Stomach smooth muscle (tissue), 2 donors: ENCODE data around the gene RAPGEF2.
"Not testable (repeated sequence)": the region's sequence is repeated elsewhere in the genome, so short reads cannot be mapped to it uniquely, and the experiment has no call there.

Experiments
- H3K27ac ChIP-seq: one replicate; pipeline ENCODE4 v1.7.0; 2013; ENCODE audit warnings: mild to moderate bottlenecking, low read length, inconsistent platforms
- H3K27me3 ChIP-seq, 2 donors: one replicate each; pipeline ENCODE4 v1.7.0; 2013; ENCODE audit warnings: low read length in 2 of 2; ENCODE audit not compliant: insufficient read depth in 2 of 2, control insufficient read depth in 1 of 2
- H3K36me3 ChIP-seq, 2 donors: one replicate each; pipeline ENCODE4 v1.7.0; 2013; ENCODE audit warnings: low read length in 2 of 2; ENCODE audit not compliant: control insufficient read depth in 2 of 2, insufficient read depth in 2 of 2
- H3K4me1 ChIP-seq: one replicate; pipeline ENCODE4 v1.7.0; 2013; ENCODE audit warnings: low read length; ENCODE audit not compliant: control insufficient read depth, insufficient read depth
- H3K4me3 ChIP-seq, 2 donors: one replicate each; pipeline ENCODE4 v1.7.0; 2013; ENCODE audit warnings: low read length in 2 of 2
- H3K9ac ChIP-seq, 2 donors: one replicate each; pipeline ENCODE4 v1.7.0; 2013; ENCODE audit warnings: low read length in 2 of 2, mild to moderate bottlenecking in 1 of 2
- H3K9me3 ChIP-seq, 2 donors: one replicate each; pipeline ENCODE4 v1.7.0; 2013; ENCODE audit warnings: low read length in 2 of 2; ENCODE audit not compliant: control insufficient read depth in 2 of 2
- donor health status: healthy.
- donor health status: Pancreatic carcinoma.

Gene RAPGEF2

DNA sequence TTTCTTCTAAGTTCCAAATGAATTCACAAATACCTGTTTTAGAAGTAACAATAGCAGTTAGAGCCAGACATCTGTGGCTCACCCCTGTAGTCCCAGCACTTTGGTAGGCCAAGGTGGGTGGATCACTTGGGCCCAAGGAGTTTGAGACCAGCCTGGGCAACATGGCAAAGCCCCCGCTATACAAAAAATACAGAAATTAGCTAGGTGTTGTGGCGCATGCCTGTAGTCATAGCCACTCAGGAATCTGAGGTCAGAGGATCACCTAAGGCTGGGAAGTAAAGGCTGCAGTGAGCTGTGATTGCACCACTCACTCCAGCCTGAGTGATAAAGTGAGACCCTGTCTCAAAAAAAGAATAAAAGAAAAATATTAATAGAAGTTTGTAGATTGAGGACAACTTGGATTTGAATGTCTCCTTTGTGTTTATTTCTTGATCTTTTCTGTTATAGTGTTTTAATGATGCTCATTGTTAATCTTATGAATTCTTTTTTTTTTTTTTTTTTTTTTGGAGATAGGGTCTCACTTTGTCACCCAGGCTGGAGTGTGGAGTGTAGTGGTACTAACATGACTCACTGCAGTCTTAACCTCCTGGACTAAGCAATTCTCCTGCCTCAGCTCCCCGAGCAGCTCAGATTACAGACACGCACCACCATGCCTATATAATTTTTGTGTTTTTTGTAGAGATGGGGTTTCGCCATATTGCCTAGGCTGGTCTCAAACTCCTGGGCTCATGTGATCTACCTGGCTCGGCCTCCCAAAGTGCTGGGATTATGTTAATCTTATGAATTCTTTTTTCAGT, 30.7 kb upstream of the RAPGEF2 start:
- Histone ChIP-seq H3K27ac (no peak overlapping the region), H3K9me3 (no peaks in the 10 kb centered on the region), H3K4me3 (no peak overlapping the region), H3K27me3 (no peaks in the 10 kb centered on the region), H3K36me3 (no peaks in the 10 kb centered on the region), H3K4me1 (no peaks in the 10 kb centered on the region), H3K9ac (no peak overlapping the region)

DNA sequence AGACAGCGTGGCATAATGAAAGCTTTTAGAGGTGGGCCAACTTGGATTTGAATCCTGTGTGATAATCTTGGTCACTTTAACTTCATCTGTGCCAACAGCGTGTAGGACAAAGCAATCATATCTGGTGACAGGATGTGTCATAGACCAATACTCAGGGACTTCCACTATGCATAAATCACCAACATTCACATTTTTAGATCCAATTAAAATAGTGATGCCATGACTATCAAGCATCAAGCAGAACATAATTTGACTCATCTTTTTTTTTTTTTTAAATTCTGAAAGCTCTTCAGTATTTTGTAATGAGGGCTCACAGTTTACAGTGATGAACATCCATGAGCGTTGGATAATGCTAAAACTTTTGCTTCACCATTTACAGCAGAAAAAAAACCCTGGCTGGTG, 27.3 kb upstream of the RAPGEF2 start:
- Histone ChIP-seq H3K4me3 (no peak overlapping the region), H3K36me3 (no peaks in the 10 kb centered on the region), H3K9me3 (no peaks in the 10 kb centered on the region), H3K4me1 (no peaks in the 10 kb centered on the region), H3K27ac (no peak overlapping the region), H3K9ac (no peak overlapping the region), H3K27me3 (no peaks in the 10 kb centered on the region)

DNA sequence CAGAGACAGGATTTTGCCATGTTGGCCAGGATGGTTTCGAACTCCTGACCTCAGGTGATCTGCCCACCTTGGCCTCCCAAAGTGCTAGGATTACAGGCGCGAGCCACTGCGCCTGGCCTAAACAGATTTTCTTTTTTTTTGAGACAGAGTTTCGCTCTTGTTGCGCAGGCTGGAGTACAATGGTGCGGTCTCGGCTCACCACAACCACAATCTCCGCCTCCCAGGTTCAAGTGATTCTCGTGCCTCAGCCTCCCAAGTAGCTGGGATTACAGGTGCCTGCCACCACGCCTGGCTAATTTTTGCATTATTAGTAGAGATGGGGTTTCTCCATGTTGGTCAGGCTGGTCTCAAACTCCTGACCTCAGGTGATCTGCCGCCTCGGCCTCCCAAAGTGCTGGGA, 25.9 kb upstream of the RAPGEF2 start:
- H3K36me3 ChIP-seq: not testable (repeated sequence)

DNA sequence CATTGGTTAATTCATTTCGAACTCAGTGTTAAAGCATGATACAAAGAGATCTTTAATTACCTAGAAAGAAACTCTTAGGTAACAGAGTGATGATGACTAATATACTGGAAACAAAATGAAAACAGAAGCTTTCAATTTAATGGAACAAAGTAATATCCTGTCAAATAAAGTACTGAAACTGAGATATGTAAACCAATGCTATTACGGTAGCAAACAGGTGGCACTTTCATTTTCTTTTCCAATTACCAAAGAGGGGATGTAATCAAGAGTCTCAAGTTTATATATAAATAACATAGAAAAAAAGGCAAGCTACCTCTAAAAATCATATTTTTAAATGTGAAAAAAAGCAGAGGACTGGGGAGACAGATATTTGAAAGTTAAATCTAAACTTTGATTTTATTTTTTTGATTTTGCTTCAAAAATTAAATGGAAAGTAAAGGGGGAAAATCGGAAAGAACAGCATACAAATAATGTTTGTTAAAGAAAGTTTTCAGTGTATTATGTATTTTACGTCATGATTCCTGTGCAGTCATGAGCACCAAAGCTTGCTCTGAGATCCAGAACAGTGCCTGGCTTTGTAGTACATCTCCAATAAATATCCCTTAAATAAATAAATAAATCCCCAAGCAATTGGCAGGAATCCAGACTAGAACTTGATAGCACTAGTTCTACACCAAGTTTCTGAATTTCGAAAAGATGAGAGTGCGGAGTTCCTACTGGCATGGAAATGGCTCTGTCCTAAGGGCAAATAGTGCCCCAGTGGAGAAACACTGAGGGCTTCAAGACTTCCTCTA, 25.0 kb upstream of the RAPGEF2 start:
- Histone ChIP-seq H3K9me3 (no peaks in the 10 kb centered on the region), H3K9ac (no peak overlapping the region), H3K4me3 (no peak overlapping the region), H3K36me3 (no peaks in the 10 kb centered on the region), H3K4me1 (no peaks in the 10 kb centered on the region), H3K27ac (no peak overlapping the region), H3K27me3 (no peaks in the 10 kb centered on the region)

More for the DNA sequence above, 25.9 kb upstream of the RAPGEF2 start:
- not testable (repeated sequence) for H3K9ac ChIP-seq, H3K27me3 ChIP-seq, H3K4me1 ChIP-seq, H3K9me3 ChIP-seq, H3K4me3 ChIP-seq, H3K27ac ChIP-seq

DNA sequence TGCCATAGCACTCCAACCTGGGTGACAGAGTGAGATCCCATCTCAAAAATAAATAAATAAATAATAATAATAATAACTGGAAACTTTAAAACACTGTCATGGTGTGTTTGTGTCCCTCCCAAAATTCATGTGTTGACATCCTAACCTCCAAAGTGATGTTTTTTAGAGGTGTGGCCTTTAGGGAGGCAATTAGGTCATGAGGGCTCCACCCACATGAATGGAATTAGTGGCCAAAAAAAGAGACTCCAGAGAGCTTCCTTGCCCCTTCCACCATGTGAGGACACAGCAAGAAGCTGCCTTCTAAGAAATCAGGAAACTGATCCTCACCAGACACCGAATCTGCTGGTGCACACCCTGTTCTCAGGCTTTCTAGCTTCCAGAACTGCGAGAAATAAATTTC, 23.8 kb upstream of the RAPGEF2 start:
- H3K27me3 ChIP-seq: no peaks in the 10 kb centered on the region
- H3K27ac ChIP-seq: no peak overlapping the region
- no peak overlapping the region for H3K9ac ChIP-seq
- H3K9me3 ChIP-seq: no peaks in the 10 kb centered on the region
- no peaks in the 10 kb centered on the region for H3K4me1 ChIP-seq
- no peak overlapping the region for H3K4me3 ChIP-seq
- H3K36me3 ChIP-seq: no peaks in the 10 kb centered on the region

DNA sequence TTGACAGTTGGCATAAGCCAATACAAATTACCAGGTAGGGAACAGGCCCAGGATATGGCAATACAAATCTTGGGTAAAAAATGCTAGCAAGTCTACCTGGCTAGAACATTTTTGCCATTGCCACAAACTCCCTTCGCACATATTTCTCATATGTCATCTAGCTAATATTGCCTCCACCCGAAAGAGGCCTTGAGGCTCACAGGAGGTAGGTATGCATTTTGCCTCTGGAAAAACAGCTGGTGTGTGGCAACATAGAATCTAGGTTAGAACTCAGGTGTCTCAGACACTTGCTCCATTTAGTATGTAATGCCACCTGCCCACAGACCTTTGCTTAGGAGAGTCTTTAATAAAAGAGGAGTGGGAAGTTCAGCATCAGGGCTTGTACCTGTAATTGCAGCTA, 16.3 kb upstream of the RAPGEF2 start:
- H3K36me3 ChIP-seq: no peaks in the 10 kb centered on the region
- no peak overlapping the region for H3K27ac ChIP-seq
- H3K9ac ChIP-seq: no peak overlapping the region
- H3K4me1 ChIP-seq: no peaks in the 10 kb centered on the region
- H3K27me3 ChIP-seq: no peaks in the 10 kb centered on the region
- no peak overlapping the region for H3K4me3 ChIP-seq
- no peaks in the 10 kb centered on the region for H3K9me3 ChIP-seq

DNA sequence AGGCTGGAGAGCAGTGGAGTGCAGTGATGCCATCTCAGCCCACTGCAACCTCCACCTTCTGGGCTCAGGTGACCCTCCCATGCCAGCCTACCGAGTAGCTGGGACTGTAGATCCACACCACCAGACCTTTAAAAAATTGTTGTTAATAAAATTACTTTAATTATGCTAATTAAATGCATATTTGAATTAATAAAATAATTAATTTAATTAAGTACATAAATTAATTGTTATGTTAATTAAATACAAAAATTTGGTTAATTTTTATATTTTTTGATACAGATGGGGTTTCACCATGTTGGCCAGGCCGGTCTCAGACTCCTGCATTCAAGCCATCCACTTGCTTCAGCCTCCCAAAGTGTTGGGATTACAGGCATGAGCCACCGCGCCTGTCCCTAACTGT, 12.6 kb upstream of the RAPGEF2 start:
- Histone ChIP-seq H3K9ac (no peak overlapping the region), H3K4me1 (no peaks in the 10 kb centered on the region), H3K27ac (no peak overlapping the region), H3K36me3 (no peaks in the 10 kb centered on the region), H3K9me3 (no peaks in the 10 kb centered on the region), H3K4me3 (no peak overlapping the region), H3K27me3 (no peaks in the 10 kb centered on the region)

DNA sequence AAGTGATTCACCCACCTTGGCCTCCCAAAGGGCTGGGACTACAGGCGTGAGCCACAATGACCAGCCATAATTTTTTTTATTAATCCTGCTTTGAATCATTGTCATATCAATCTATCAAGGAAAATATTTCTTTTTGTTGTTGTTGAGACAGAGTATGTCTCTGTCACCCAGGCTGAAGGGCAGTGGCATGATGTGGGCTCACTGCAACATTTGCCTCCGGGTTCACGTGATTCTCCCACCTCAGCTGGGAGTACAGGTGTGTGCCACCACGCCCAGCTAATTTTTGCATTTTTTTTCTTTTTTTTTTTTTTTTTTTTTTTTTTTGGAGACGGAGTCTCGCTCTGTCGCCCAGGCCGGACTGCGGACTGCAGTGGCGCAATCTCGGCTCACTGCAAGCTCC, 8.7 kb upstream of the RAPGEF2 start:
- not testable (repeated sequence) for H3K9ac ChIP-seq, H3K27ac ChIP-seq, H3K36me3 ChIP-seq, H3K9me3 ChIP-seq, H3K4me3 ChIP-seq, H3K4me1 ChIP-seq, H3K27me3 ChIP-seq

DNA sequence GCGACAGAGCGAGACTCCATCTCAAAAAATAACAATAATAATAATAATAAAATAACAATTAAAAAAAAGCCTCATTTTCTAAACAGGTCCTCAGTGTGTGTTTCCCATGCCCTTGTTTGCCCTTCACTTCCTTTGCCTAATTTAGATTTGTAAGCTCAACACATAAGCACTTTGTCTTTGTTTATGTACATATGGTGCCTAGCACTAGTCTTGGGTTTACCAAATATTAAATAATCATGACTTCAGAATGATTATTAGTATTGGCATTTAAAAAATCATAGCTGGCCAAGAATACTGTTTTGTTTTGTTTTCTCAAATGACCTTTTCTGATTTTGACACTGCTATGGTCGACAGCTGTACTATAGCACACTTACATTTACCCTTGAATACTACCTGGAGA, 6.4 kb upstream of the RAPGEF2 start:
- Histone ChIP-seq H3K27ac (no peak overlapping the region), H3K9me3 (no peaks in the 10 kb centered on the region), H3K4me3 (no peak overlapping the region), H3K4me1 (no peaks in the 10 kb centered on the region), H3K9ac (no peak overlapping the region), H3K27me3 (no peaks in the 10 kb centered on the region), H3K36me3 (no peaks in the 10 kb centered on the region)

DNA sequence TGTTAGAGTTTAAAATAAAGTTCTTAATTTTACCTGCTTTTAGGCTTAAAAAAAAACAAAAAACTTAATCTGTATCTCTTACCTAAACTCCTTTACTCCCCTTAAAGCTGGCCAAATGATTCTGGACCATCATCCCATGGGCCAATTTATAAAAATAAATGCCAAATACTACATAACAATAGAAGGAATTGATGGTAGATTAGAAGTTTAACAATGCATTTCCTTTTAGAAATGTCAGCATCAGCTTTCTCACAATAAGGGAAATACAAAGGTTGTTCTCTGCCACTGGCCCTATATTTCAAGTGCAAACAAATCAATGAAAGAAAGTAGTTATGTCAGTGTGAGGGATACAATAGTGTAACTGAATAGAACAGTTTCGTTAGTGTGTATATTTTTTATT, 5.7 kb upstream of the RAPGEF2 start:
- H3K27me3 ChIP-seq: no peaks in the 10 kb centered on the region
- no peaks in the 10 kb centered on the region for H3K36me3 ChIP-seq
- H3K9me3 ChIP-seq: no peaks in the 10 kb centered on the region
- H3K27ac ChIP-seq: no peak overlapping the region
- no peak overlapping the region for H3K9ac ChIP-seq
- H3K4me1 ChIP-seq: peaks cover under 1% of the 10 kb centered on the region
- no peak overlapping the region for H3K4me3 ChIP-seq

DNA sequence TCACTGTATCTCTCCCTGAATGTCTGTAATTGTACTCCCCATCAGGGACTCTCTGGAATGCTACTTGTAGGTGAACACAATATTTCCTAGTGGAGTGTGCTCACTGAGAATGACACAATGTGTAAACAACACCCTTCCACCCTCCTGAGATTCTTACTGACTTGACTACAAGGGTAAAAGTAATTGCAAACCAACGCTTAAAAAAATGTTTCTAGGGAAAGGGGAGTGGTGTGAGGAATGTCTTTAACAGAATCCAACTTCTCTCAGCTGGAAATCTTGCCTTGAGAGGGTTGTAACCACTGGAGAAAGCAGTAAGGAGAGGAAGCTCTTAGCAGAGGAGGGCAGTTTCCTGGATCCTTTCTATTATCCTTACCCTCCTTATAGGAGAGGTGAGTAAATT, 5.1 kb upstream of the RAPGEF2 start:
- Histone ChIP-seq H3K9ac (no peak overlapping the region), H3K4me3 (no peak overlapping the region), H3K27me3 (no peaks in the 10 kb centered on the region), H3K4me1 (peaks cover 4% of the 10 kb centered on the region), H3K27ac (no peak overlapping the region), H3K36me3 (no peaks in the 10 kb centered on the region), H3K9me3 (no peaks in the 10 kb centered on the region)
